ENCODE data around the gene TMEM240.
"Not testable (repeated sequence)": the region's sequence is repeated elsewhere in the genome, so short reads cannot be mapped to it uniquely, and the experiment has no call there.

The TMEM240 gene

DNA sequence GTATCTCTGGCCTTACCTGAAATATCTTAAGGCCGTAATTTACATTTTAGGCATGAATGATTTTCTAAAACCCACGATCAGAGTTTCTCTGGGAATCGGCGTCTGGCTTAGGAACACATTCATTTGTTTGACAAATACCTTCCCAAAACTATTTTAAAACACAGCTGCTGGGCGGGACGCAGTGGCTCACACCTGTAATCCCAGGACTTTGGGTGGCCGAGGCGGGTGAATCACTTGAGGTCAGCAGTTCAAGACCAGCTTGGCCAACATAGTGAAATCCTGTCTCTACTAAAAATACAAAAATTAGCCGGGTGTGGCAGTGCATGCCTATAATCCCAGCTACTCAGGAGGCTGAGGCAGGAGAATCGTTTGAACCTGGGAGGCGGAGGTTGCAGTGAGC, 16.5 kb upstream of the TMEM240 start:
- DNase-seq, result not testable (repeated sequence)

DNA sequence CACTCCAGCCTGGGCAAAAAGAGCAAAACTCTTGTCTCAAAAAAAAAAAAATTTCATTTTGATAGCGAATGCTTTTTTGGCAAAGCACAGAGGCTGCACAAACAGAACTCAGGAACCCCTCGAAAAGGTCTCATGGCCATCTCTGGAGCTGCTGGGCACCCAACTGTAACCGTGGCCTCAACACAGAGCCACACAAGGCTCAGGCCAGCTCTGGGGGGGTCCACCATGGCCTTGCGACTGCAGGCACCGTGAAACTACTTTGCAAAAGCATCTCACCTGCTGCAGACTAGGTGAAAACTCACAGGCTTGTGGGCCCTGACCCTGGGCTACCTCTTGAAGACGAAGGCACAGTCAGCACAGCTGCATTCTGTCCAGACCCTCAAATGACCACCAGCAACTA, 16.1 kb upstream of the TMEM240 start:
- DNase-seq, result no peak

GRCh38 chr1:1554926-1555915, 14.8 kb upstream of the TMEM240 start:
- DNase-seq, result no peak

- no peak for DNase-seq
Observed at GRCh38 chr1:1554550-1554925, 14.1 kb upstream of the TMEM240 start.

- DNase-seq, result no peak
Observed at GRCh38 chr1:1553821-1554494, 13.5 kb upstream of the TMEM240 start.

GRCh38 chr1:1552263-1552639, 11.8 kb upstream of the TMEM240 start:
- no peak for DNase-seq

GRCh38 chr1:1551524-1552262, 11.3 kb upstream of the TMEM240 start:
- DNase-seq, result no peak

GRCh38 chr1:1550591-1551432, 10.4 kb upstream of the TMEM240 start:
- DNase-seq, result peak; percentile 60

- no peak for DNase-seq
Observed at GRCh38 chr1:1550087-1550486, 9.7 kb upstream of the TMEM240 start.

DNA sequence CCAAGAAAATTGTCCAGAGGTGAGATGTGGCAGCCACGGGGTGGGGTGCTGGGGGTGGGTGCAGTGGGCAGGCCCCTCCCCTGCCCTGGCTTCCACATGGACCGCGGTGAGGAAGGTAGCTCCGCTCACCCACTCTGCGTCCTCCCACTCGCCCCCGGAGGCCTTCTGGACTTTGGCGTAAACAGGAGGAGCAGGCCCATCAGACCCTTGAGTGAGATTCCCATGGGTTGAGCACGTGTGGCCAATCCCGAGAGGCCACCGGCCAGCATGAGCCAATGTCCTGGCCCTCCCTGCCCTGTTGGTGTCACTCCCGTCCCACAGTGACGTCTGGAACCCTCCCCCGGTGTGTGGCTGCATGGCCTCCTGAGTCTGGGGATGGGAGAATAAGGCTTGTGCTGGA, 8.2 kb upstream of the TMEM240 start:
- no peak for DNase-seq

DNA sequence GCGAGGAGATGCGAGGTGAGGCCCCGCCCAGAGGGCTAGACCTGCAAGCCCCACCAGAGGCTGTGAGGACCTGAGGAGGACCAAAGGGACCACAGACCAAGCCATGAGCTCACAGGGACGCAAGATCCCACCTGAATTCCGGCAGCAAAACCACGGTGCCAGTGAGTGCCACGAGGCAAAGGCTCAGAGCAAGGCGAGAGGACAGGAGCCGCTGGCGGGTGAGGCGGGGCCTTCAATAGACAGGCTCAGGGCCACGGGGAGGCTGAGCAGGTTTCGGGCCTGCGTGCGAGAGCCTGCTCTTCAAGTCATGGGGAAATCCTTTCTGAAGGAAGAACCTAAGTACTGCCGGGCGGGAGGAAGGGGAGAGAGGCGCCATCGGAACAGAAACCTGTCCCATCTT, 7.1 kb upstream of the TMEM240 start:
- no peak for DNase-seq

DNA sequence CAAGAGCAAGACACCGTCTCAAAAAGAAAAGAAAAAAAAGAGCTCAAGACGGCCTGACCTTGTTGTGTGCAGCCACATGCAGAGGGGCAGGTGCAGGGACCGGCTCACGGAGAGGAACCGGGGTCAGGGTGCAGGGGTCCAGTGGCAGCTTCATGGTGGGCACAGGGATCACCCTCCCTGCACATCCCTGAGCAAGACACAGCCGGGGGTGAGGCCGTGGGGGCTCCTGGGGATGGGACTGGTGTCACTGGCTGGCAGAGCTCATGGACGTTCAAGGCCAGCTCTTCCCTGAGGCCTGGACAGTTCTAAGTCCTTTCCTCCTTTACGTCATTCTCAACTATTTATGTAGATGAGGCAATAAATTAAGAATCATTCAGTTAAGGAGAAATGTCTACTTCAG, 6.6 kb upstream of the TMEM240 start:
- DNase-seq, result no peak

DNA sequence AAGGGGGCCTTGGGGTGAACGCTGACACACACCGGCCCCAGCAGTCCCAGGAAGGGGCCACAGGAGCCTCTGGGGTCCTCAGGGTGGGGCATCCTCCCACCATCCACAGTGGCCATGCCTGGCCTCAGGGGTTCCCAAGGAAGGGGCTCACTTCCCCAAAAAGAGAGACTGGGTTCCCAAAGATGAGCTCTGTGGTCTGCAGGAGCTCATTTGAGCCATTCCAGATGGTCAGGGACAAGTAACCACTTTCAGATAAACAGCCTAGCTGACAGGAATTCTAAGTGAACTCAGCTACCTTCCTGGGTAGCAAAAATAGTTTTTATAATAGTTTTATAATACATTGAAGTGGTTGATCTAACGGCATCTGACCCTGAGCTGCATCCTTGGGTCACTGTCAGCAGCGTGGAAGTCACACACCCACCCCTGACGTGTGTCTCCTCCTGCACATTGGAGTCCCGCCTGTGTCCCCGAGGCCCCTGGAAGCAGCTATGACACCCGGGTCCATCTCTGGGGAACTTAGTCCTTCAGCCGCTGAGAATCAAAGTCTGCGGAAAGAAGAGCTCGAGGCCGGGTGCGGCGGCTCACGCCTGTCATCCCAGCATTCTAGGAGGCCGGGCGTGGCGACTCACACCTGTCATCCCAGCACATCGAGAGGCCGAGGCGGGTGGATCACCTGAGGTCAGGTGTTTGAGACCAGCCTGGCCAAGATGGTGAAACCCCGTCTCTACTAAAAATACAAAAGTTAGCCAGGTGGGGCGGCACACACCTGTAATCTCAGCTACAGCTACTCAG, 5.7 kb upstream of the TMEM240 start:
- DNase-seq, result no peak

- no peak for DNase-seq
Observed at GRCh38 chr1:1544544-1544943, 4.1 kb upstream of the TMEM240 start.

GRCh38 chr1:1543706-1544099, 3.3 kb upstream of the TMEM240 start:
- no peak for DNase-seq

GRCh38 chr1:1542766-1543705, 2.6 kb upstream of the TMEM240 start:
- DNase-seq, result no peak

- no peak for DNase-seq
Observed at GRCh38 chr1:1541956-1542765, 1.7 kb upstream of the TMEM240 start.

GRCh38 chr1:1540818-1541628, 599 bp upstream of the TMEM240 start:
- DNase-seq, result no peak
